ENCODE data around the gene CAB39.
A peak's percentile ranks its signal among the peaks of the same experiment; 100 is the strongest.

The CAB39 gene

DNA sequence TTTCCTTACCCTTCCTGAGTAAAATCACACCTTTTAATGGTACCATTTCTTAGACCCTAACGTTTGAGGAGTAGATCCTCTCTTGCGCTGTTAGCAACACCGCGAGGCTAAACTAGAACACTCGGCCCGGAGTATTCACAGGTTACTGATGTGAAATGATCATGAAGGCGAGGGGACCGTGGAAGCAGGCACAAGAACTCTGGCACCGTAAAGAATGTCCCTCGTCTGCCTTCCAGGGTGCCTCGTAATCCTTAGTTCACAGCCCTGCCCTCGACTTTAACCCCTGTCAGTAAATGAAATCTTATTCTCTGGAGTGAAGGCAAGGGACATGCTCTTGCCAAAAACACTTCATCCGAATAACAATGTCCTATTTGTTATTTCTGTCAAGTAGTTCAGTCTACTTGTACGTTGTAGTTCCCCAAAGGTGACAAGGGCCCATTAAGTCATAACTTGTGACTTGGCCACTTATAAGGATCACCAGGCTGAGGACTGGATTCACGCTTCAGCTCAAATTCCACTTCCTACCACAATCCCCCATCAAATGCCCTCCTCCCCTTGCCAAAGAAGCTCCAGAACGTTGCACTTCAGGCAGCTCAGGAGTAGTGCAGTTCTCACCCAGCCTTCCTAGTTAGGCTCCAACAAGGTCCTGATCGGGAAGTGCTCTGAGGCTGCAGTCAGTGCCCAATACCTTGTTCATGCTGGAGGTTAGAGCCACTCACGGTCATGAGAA lies 108.8 kb downstream of the CAB39 start:
- DNase-seq (ENCODE audit: low read depth in 2 of 2), result no peak

DNA sequence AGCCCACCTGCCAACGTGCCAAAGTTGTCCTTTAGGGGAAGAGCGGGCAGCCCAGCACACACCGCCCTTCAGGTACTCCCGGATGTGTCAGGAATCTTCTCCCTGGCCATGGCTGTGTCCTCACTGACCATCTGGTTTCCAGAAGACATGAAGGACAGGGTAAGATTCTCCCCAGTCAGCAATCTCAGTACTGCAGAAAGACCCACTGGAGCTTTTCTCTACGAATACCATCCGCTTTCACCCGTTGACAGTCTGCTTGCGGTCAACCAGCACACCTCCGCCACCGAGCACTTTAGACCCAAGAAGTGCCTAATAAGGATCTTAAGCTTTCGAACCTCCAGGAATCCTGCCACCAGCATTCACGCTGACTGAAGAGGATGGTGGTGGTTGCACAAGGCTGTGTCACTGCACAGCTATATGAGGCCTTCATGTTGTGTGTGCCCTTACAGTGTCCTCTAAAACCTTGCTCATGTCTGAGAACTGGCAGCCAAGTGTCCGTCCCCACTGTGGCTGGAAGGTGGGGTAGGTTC lies 109.4 kb downstream of the CAB39 start:
- DNase-seq (ENCODE audit: low read depth in 2 of 2), result no peak

DNA sequence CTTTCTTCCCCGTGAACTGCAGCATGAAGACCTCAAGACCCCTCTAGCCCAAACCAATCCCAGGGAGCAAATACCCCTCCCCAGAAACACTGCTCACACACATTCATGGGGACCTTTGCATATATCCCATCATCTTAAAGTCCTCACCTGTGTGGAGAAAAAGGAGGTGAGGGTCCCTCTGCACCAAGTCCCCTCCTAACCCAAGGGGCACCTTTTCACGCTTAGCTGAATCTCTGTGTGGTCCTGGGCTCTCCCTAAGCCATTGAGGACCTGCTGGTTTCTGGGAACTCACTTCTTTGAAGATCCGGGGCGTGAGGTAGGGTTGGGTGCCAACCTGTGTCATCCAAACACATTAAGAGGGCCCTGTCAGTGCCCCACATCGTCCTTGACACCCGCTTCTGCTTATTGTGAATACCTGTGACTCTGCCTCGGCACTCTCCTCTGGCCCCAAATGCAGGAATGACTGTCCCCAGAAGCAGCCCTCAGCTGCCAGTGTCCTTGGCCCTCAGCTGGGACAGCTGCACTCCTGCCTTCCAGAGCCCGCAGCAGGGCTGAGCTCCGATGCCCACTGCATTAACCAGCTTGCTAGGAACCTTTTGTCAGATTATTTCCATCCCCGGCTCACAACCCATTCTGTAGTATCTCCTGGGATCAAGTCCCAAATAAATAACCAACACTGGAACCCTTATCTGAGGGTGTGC lies 110.8 kb downstream of the CAB39 start:
- DNase-seq (ENCODE audit: low read depth in 2 of 2), result no peak

DNA sequence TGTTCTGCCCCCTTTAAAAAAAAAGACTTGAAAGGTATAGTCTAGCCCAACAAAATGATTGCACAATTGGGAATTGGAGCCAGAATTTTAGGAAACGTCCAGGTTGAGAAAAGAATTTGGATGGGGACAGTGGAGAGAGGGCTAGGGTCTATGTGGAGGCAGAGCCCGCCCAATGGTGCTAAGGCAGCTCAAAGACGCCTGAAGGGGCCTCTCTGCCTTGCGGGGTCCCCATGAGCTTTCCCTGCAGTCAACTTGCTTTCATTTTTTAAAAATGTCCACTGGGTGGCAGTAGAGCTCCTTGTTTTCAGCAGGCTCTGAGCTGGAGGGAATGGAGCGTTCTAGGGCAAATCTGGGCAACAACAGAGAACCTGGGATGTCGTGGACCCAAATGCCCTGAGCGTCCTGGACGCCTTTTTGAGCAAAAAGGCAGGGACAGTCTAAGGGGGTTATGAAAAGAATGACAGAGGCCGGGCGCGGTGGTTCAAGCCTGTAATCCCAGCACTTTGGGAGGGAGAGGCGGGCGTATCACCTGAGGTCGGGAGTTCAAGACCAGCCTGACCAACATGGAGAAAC lies 111.8 kb downstream of the CAB39 start:
- peak in 1 of 2 donors; percentile 50 for DNase-seq (ENCODE audit: low read depth in 2 of 2)

DNA sequence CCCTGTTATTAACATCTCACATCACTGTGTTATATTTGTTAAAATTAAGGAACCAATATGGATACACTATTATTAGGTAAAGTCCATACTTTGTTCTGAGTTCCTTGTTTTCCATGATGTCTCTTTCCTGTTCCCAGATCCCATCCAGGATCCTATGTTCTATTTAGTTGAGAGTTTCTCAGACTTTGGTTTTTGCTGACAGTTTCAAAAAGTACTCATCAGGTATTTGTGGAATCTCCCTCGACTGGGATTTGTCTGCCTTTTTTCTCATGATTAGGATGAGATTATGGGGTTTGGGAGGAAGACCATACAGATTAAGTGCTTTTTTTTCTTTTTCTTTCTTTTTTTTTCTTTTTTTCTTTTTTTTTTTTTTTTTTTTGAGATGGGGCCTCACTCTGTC lies 112.7 kb downstream of the CAB39 start:
- no peak for DNase-seq (ENCODE audit: low read depth in 2 of 2)

DNA sequence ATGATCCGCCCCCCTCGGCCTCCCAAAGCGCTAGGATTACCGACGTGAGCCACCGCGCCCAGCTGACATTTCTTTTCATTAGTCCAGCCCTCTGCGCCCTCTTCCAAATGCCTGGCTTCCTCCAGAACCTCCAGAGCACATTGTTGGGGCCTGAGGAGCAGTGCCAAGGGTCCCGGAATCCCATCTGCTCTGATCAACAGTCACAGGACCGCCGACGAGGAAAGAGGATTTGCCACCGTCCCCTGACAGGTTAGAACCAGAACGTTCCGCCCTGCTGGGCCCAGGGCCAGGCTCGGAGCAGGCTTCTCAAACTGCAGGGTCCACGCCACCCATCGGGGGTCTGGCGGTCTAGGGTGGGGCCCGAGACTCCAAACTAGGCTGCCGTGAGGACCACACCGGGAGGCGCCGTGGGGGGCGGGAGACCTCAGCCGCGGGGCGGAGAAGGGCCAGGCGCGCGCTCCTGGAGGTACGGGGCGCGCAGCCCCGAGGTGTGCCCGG lies 115.2 kb downstream of the CAB39 start:
- no peak for DNase-seq (ENCODE audit: low read depth in 2 of 2)

DNA sequence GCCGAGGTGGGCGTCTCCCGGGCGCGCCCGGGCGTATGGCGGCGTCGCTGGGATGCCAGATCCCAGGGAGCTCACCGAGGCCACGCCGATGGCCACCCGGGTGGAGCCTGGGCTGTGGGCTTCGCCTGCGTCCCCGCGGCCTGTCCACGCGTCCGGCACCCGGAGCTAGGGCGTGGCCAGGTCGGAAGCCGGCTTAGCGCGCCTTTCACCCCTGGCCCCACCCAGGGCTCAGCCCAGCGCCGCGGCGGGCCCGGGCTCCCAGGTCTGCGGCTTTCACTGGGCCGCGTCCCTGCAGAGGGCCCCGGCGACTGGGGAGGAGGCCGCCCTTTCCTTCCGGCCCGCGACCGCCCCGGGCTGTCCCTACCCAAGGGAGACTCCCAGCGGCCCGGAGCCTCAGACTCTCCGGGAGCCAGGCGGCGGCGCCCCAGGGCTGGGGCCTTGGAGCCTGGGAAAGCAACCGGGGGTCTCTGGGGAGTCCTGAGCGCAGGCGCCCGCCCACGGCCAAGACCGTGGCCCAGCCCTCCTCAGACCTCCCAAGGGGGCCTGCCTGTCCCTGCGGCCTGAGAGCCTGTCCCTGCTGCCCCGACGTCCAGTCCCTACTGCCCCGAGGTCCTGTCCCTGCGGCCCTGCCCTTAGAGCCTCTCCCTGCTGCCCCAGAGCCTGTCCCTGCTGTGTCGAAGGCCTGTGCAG lies 115.8 kb downstream of the CAB39 start:
- no peak for DNase-seq (ENCODE audit: low read depth in 2 of 2)

DNA sequence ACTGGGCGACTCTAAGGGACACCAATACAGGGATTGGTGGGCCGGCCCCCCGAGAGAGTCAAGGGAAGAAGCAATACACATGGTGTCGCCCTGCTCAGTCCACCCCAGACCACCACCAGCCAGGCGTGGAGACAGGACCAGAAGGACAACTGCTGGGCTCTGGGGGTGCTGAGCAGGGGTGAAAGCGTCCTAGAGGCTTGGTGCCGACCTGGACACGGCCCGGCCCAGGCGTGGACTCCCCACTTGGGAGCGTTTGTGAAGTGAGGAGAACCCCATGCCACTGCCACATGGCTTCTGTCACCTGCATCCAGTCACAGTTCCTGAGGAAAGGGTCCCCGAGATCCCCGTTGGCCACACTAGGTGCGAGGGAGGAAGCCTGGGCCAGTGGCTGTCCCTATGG lies 116.7 kb downstream of the CAB39 start:
- DNase-seq (ENCODE audit: low read depth in 2 of 2), result no peak

DNA sequence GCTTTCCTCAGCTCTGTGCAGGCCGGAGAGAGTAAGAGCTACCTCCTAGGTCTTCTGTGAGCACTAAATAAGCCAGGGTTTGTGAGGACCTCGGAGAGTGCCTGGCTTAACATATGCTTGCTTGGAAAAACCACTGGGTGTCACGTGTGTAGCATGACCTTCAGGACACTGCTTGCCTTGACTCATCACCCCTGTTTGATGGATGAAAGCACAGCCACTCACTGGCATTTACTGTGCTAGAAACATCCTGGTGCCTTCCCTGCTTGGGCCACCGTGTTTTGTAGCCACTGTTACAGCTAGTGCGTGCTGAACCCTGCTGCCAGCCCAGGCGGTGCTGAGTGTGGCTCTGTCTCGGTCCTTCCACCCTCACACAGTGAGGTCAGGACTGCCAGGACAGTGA lies 117.3 kb downstream of the CAB39 start:
- DNase-seq (ENCODE audit: low read depth in 2 of 2), result no peak

DNA sequence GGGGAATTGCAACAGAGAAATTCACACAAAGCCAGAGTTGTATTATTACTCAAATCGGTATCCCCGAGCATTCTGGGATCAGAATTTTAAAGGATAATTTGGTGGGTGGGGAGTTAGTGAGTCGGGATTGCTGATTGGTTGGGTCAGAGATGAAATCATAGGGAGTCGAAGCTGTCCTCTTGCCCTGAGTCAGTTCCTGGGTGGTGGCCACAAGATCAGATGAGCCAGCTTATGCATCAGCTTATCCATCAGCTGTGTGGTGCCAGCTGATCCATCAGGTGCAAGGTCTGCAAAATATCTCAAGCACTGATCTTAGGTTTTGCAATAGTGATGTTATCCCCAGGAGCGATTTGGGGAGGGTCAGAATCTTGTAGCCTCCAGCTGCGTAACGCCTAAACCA lies 117.8 kb downstream of the CAB39 start:
- DNase-seq (ENCODE audit: low read depth in 2 of 2), result no peak

DNA sequence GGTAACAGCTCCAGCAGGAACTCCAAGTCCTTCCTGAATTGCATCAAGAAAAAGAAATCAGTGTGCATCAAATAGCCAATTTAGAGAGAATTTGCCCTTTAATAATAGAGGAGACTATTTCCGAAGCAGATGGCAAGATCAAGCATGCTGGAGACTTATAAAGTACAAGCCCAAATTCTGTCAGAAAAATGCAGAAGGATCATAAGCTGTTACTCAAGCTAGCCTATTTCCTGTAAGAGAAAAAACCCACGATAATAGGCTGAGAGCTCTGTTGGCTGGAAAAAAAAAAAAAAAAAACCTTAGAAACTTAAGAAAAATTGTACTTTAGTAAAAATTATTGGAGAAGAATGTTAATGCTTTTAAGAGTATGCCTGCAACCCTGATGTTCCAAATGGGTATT lies 127.7 kb downstream of the CAB39 start:
- DNase-seq (ENCODE audit: low read depth in 2 of 2), result no peak

DNA sequence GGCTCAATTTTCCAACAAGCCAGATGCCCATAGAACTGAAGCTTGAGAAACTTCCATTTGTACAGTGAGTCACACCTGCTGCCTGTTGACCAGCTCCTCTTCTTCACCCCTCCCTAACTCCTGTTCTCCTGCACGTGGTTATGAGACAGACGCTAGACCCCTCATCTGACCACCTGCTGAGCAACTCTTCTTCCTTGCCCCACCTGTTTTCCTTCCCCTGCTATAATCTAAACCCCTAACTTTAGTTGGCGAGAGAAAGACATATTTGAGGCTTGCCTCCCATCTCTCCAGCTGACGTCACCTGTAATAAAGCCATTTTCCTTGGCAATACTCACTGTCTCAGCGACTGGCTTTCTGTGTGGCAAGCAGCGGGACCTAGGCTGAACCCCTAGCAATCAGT lies 129.8 kb downstream of the CAB39 start:
- DNase-seq (ENCODE audit: low read depth in 2 of 2), result no peak

DNA sequence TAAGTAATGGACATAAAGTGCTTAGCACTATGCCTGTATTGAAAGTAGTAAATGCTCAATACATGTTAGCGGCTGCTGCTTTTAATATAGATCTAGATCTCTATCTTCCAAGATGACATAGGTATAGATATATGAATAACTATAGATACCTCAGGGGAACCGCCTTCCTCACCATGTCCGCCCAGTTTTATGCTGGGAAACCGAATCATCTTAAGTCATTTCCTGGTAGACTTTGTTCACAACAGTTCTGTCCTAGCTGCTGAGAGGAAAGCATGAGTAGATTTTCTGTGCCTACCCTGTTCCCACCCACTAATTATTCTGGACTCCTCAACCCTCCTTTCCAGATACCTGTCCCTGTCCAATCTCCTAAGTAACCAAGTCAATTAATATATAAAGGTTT lies 130.5 kb downstream of the CAB39 start:
- no peak for DNase-seq (ENCODE audit: low read depth in 2 of 2)

DNA sequence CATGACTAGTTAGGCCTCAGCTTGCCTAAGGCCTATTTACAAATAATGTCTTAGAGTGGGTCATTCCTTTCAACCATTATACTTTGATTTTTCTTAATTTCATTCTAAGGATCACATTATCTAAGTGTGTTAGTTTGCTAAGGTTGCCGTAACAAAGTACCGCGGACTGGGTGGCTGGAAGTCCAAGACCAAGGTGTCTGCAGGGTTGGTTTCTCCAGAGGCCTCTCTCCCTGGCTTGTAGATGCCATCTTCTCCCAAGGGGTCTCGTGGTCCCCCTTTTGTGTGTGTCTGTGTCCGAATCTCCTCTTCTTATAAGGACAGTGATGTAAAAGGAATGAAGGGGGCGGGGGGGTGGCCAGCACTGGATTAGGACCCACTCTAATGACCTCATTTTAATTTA lies 133.7 kb downstream of the CAB39 start:
- DNase-seq (ENCODE audit: low read depth in 2 of 2), result no peak

DNA sequence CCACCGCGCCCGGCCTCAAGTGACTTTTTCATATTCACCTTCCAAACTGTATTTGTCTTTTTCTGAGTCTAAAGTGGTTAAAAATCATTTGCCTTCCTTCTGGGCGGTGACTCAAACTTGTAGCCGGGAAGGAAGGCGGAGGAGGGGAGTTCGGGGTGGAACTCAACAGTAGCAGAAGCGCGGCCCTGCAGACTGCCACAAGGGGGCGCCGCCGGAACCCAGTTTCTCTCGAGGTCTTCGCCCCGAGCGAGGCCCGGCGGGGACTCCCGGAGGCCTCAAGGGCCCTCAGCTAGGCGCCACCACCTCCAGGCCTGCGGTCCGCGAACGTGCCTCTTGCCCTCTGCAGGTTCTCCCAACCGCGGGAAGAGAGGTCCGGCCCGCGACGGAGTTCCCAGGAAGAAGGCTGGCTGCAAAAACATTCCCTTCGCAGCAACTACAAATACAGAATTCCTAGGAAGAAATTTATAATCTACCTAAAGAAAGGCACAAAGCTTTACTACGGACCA lies 135.3 kb downstream of the CAB39 start:
- DNase-seq (ENCODE audit: low read depth in 2 of 2), result peak; percentile 92 to 98

DNA sequence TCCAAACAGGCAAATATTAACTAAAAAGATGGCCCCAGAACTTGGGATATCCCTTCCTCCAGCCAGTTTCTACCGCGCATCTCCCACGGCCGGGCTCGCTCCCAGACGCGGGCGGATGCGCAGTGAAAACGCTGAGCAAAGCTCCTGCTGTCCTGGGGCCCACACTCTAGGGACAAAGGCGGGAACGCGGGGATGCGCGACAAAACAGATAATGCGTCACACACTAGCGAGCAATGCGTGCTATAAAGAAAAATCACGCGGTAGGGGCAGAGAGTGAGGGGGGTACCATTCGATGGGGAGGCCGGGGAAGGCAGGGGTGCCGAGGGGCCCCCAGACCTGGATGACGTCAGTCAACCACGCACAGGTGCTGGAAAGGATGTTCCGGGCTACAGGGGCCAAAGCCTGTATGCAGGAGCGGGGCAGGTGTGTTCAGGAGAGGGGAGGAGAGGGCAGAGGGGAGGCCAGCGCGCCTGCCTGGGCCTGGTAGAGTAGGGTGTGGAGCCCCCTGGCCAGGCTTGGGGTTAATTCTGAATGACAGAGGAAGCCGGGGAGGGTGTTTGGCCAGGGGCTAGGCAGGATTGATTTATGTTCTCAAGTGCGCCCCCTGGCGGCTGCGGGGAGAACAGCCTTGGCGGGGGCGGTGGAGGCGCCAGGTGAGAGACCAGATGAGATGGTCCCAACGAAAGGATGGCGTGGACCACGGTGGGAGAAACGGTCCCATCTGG lies 137.2 kb downstream of the CAB39 start:
- peak; percentile 66 to 69 for DNase-seq (ENCODE audit: low read depth in 2 of 2)

DNA sequence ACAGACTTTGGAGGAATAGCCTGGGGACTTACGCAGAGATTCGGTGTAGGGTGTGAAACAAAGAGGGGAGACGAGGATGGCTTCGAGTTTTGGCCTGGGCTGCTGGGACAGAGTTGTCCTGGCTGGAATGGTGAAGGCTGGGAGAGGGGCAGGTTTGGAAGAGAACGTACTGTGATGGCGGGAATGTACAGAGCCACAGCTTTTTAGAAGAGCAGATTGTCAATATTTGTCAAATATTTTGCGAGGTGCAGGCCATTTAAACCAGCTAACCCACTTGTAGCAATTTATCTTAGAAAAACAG lies 137.7 kb downstream of the CAB39 start:
- DNase-seq (ENCODE audit: low read depth in 2 of 2), result no peak

DNA sequence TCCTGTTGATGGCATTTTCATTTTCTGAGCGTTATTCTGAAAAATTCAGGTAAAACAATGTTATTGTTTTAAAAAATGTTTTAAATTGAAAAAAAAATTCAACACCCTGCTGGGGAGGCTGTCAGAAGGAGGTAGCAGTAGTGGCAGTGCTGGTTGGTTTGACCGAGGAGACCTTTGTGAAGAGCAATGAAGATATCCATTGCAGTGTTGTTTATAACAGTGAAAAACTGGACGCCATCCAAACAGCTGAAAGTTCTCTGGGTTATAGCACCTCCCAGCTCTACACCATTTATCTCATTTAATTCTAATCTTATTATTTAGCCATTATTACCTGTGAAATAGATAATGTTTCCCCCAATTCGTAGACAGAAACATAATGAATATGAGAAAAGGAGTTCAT lies 139.5 kb downstream of the CAB39 start:
- no peak for DNase-seq (ENCODE audit: low read depth in 2 of 2)

DNA sequence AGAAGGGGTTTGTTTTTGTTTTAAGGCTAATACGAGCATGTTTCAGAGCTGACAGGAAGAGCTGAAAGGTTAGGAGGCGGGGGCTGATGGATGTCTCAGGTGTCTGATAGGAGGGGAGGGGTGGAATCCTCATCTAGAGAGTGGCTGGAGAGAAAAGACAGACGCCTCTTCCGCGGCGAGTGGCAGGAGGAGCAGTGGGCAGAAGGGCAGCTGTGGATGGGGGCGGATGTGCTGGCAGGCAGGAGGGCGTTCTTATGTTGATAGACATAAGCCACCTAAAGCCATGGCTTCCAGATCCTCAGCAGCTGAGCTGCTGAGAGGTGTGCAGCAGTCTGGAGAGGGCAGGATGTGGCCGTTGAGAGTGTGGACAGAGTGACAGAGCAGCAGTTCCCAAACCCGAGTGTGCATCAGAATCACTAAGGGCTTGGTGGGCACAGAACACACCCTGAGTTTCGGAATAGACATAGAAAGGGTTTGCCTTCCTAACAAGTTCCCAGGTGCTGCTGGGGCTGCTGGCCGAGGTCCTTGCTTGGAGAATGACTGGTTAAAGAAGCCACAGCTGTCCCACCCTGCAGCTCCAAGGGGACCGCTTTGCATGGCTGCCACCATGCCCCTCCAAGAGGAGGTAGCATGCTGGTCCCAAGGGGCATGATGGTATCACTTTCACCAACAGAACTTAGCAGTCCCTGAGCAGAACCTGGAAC lies 149.1 kb downstream of the CAB39 start:
- no peak for DNase-seq (ENCODE audit: low read depth in 2 of 2)

DNA sequence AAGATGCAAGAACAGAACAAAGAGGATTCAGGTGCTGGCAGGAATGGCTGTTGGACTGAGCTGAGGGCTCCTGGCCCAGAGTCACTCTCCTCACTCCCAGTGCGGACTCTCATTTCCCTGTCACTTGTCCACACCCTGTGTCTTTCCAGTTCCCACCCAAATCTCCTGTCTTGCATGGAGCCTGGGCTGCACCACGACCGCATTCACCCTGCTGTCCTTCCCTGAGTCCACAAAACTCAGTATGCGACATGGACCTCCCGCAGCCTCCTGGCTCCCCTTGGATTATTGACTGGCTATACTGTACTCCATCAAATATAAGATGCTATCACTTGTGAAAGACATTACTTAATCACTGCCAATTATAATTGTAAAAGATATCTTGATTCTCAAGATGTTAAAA lies 149.7 kb downstream of the CAB39 start:
- no peak for DNase-seq (ENCODE audit: low read depth in 2 of 2)

DNA sequence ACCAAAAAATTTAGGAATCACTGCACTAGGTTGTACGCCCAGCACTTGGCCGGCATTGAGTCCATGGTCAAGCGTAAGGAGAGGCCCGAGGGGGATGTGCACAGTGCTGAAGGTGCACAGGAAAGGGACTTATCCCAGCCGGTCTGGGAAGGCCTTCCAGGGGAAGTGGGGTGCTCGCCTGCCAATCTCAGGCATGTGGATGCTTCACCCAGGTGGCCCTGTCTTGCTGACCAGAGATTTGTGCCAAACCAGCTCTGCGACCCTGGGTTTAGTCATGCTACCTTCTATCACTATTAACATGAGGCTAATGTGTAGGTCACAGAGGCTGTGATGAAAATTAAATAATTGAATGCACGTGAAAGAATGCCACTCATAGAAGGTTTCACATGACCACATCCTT lies 150.4 kb downstream of the CAB39 start:
- no peak for DNase-seq (ENCODE audit: low read depth in 2 of 2)

Data from activated CD4-positive, alpha-beta T cell treated with anti-CD3 and anti-CD28 coated beads for 24 hours (primary cell).